HCT116 (cell line): Measurements from ENCODE around the gene FNDC3B. TPM values are rescaled to one million over a fixed set of nuclear protein-coding genes. Genes with fewer than 3 reads are reported as not detected.

Experiments
- ATAC-seq: fragments of 200-7000 bp; cut with Tn5 transposase; 2 replicates; pipeline ENCODE4 v1.9.1; 2020; ENCODE audit warnings: mild to moderate bottlenecking, moderate library complexity
- BruUV-seq: library from RNA; stranded (reverse); fragments of 400-500 nt; replicated peaks from 2 replicates; lab custom pipeline; 2021; lab: Mats Ljungman, UMichigan
- CTCF ChIA-PET: fragments of 300-600 bp; sonication (Branson Sonifier 250); formaldehyde crosslinking; loops from one replicate; lab custom pipeline; 2021; ENCODE audit warnings: antibody characterized with exemption; lab: Charles Lee
- POLR2A ChIA-PET: fragments of 300-600, 350-600 bp; sonication (Branson Sonifier 250); formaldehyde crosslinking; loops from one replicate; lab custom pipeline; 2021; ENCODE audit warnings: antibody characterized with exemption; lab: Charles Lee
- RAD21 ChIA-PET, 2 experiments: fragments of 300-600 bp; sonication (Branson Sonifier 250); formaldehyde crosslinking; loops; one replicate each; lab custom pipeline; 2023; ENCODE audit warnings: low total read pairs in 2 of 2; ENCODE audit not compliant: uncharacterized antibody in 2 of 2, unreplicated experiment in 2 of 2, low non-redundant PET in 1 of 2; lab: Charles Lee
- DNase-seq: peaks from one replicate; pipeline ENCODE4 v3.0.0-alpha.2; 2010; ENCODE audit warnings: low read depth, low spot score
- H2AFZ ChIP-seq: fragments of 200-600 bp; shearing (Covaris generic), sonication (generic); 2 replicates; pipeline ENCODE4 v1.6.1; 2017; ENCODE audit warnings: low read depth, mixed run types, mixed read lengths, antibody characterized with exemption, low read length; ENCODE audit not compliant: poor library complexity, severe bottlenecking
- H3K27ac ChIP-seq: 2 replicates; pipeline ENCODE4 v1.5.1; 2012; ENCODE audit warnings: low read depth, low read length
- H3K27me3 ChIP-seq: fragments of 200-600 bp; sonication (generic); 2 replicates; pipeline ENCODE4 v1.6.1; 2016; ENCODE audit warnings: mixed run types, low read length, mixed read lengths; ENCODE audit not compliant: insufficient read depth
- H3K36me3 ChIP-seq, 2 experiments: fragments of 200-500 bp in 1 of 2; fragments of 200-600 bp in 1 of 2; sonication (Bioruptor generic) in 1 of 2; sonication (generic) in 1 of 2; 2 replicates each; pipeline versions ENCODE4 v1.5.1 to v1.6.1; 2014 to 2016; ENCODE audit warnings: low read length in 2 of 2, inconsistent platforms in 1 of 2, mixed read lengths in 1 of 2, mixed run types in 1 of 2; ENCODE audit not compliant: insufficient read depth in 2 of 2, control insufficient read depth in 1 of 2
- H3K4me1 ChIP-seq, 2 experiments: fragments of 200-600 bp in 1 of 2; sonication (generic) in 1 of 2; 2 replicates each; pipeline versions ENCODE4 v1.5.1 to v1.6.1; 2012 to 2017; ENCODE audit warnings: low read length in 2 of 2, inconsistent platforms in 1 of 2, mild to moderate bottlenecking in 1 of 2, mixed read lengths in 1 of 2, mixed run types in 1 of 2, moderate library complexity in 1 of 2; ENCODE audit not compliant: insufficient read depth in 2 of 2, control insufficient read depth in 1 of 2
- H3K4me2 ChIP-seq: fragments of 200-600 bp; sonication (generic); 2 replicates; pipeline ENCODE4 v1.6.1; 2017; ENCODE audit warnings: mixed run types, low read length, mixed read lengths
- H3K4me3 ChIP-seq, 2 experiments: fragments of 200-600 bp in 1 of 2; sonication (generic) in 1 of 2; replicated peaks in 1 of 2; 2 replicates each; pipeline ENCODE4 v1.5.1; 2011 to 2016; ENCODE audit warnings: low read length in 2 of 2, control low read depth in 1 of 2, low read depth in 1 of 2, mild to moderate bottlenecking in 1 of 2, mixed read lengths in 1 of 2, mixed run types in 1 of 2
- H3K79me2 ChIP-seq: fragments of 200-600 bp; sonication (generic); 2 replicates; pipeline ENCODE4 v1.6.1; 2017; ENCODE audit warnings: mild to moderate bottlenecking, mixed run types, low read length, moderate library complexity, mixed read lengths; ENCODE audit not compliant: insufficient read depth
- H3K9ac ChIP-seq: fragments of 200-600 bp; sonication (generic); 2 replicates; pipeline ENCODE4 v1.6.1; 2016; ENCODE audit warnings: low read length, mixed read lengths
- H3K9me2 ChIP-seq: fragments of 200-600 bp; sonication (generic), shearing (Covaris generic); 2 replicates; pipeline ENCODE4 v1.6.1; 2017; ENCODE audit warnings: mixed run types, mild to moderate bottlenecking, moderate library complexity; ENCODE audit not compliant: insufficient read depth
- H3K9me3 ChIP-seq, 2 experiments: fragments of 200-500 bp in 1 of 2; fragments of 200-600 bp in 1 of 2; sonication (Bioruptor generic) in 1 of 2; sonication (generic) in 1 of 2; 2 replicates each; pipeline ENCODE4 v1.6.1; 2014 to 2017; ENCODE audit warnings: low read length in 2 of 2, mixed read lengths in 2 of 2, inconsistent platforms in 1 of 2, low read depth in 1 of 2, mild to moderate bottlenecking in 1 of 2, mixed run types in 1 of 2, moderate library complexity in 1 of 2; ENCODE audit not compliant: control insufficient read depth in 1 of 2, insufficient read depth in 1 of 2
- H4K20me1 ChIP-seq: fragments of 200-600 bp; sonication (generic), shearing (Covaris generic); 2 replicates; pipeline ENCODE4 v1.6.1; 2017; ENCODE audit warnings: mixed run types, mild to moderate bottlenecking, moderate library complexity; ENCODE audit not compliant: insufficient read depth
- CEBPB ChIP-seq: IDR thresholded peaks from 2 replicates; pipeline ENCODE4 v1.6.1; 2012; ENCODE audit warnings: low read depth
- EGR1 ChIP-seq: IDR thresholded peaks from 2 replicates; pipeline ENCODE4 v1.6.1; 2012; ENCODE audit warnings: low read depth
- ELF1 ChIP-seq: IDR thresholded peaks from 2 replicates; pipeline ENCODE4 v1.6.1; 2012; ENCODE audit warnings: low read depth, borderline replicate concordance
- EZH2 ChIP-seq: fragments of 200-600 bp; sonication (generic); IDR thresholded peaks from 2 replicates; pipeline ENCODE4 v1.6.1; 2017; ENCODE audit warnings: antibody characterized with exemption, mixed run types
- FOSL1 ChIP-seq: IDR thresholded peaks from 2 replicates; pipeline ENCODE4 v1.6.1; 2012; ENCODE audit warnings: low read depth
- JUND ChIP-seq: IDR thresholded peaks from 2 replicates; pipeline ENCODE4 v1.6.1; 2012
- SIN3A ChIP-seq: IDR thresholded peaks from 2 replicates; pipeline ENCODE4 v1.6.1; 2012; ENCODE audit warnings: low read depth
- SP1 ChIP-seq: IDR thresholded peaks from 2 replicates; pipeline ENCODE4 v1.6.1; 2012; ENCODE audit warnings: low read depth
- SRF ChIP-seq: IDR thresholded peaks from 2 replicates; pipeline ENCODE4 v1.6.1; 2012; ENCODE audit warnings: low read depth
- TCF7L2 ChIP-seq: IDR thresholded peaks from 2 replicates; pipeline ENCODE4 v1.7.0; 2011; ENCODE audit warnings: borderline replicate concordance, inconsistent platforms; ENCODE audit not compliant: insufficient read depth, insufficient read length; ENCODE audit errors: extremely low read depth
- YY1 ChIP-seq: IDR thresholded peaks from 2 replicates; pipeline ENCODE4 v1.6.1; 2011; ENCODE audit warnings: low read length, low read depth, moderate library complexity, mild to moderate bottlenecking; ENCODE audit not compliant: insufficient replicate concordance; ENCODE audit errors: extremely low read depth
- ZFX ChIP-seq: fragments of 450-650 bp; IDR thresholded peaks from 2 replicates; pipeline ENCODE4 v1.6.1; 2017
- ZNF274 ChIP-seq: fragments of 200-500 bp; sonication (Bioruptor generic); IDR thresholded peaks from 2 replicates; pipeline ENCODE4 v1.6.1; 2014; ENCODE audit warnings: mild to moderate bottlenecking, low read depth, low read length, inconsistent platforms
- intact Hi-C: fragments of 100-400 bp; cut with micrococcal nuclease; formaldehyde crosslinking; loops from 2 replicates; pipeline ENCODE4 v1.10.0; 2022
- total RNA-seq: library from RNA; stranded (reverse); gene quantifications from one replicate; pipeline ENCODE4 v1.2.1, GENCODE V29; 2021; ENCODE audit not compliant: unreplicated experiment
- TF ChIP-seq, protein P1 (sequence below): IDR thresholded peaks from 2 replicates; pipeline ENCODE4 v1.6.1; 2012
- TF ChIP-seq, protein P2 (sequence below): IDR thresholded peaks from 2 replicates; pipeline ENCODE4 v1.6.1; 2012; ENCODE audit warnings: low read depth
- TF ChIP-seq, protein P3 (sequence below): IDR thresholded peaks from 2 replicates; pipeline ENCODE4 v1.6.1; 2011; ENCODE audit warnings: mild to moderate bottlenecking, low read length, moderate library complexity; ENCODE audit not compliant: insufficient replicate concordance; ENCODE audit errors: extremely low read depth
- TF ChIP-seq, protein P4 (sequence below): IDR thresholded peaks from 2 replicates; pipeline ENCODE4 v1.6.1; 2012

Gene FNDC3B
- total RNA-seq, 1 experiment from 2014 or later: 45.7 TPM

DNA sequence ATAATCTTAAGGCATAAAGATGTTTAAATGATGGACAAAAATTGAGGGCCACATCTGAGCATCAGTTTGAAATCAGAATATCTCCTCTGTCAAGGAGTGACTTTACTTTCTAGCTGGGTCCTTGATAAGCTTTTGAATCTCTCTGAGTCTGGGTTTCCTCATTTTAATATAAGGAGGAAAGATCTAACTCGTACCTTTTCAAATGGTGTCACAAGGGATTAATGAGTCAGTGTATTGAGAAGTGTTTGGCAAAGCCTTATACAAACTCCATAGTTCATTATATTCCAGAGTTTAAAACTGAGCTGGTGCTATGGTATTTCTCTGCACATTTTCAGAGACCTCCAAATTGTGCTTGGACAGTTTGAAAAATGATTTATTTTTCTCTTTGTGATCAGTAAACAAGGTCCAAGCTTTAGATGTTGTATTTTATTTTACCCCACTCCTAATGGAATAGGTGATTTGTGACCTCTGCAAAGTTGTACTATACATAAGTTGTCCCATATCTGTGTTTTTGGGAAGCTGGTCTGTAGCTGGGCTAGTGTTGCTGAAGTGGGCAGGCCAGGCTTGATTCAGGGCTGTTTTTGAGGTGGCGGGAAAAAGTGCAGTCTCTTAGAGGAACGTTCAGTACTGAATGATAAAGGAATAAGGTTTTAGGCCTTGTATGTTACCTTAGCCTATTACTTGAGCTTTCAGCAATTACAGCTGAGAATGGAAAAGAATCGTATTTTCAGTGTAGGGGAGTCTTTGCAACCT lies 5.6 kb downstream of the FNDC3B start:
- H3K9me2 ChIP-seq: no peaks in the 10 kb centered on the region
- no TSS peak for BruUV-seq
- H3K4me2 ChIP-seq: no peak overlapping the region
- no peaks in the 10 kb centered on the region for H3K27me3 ChIP-seq
- H2AFZ ChIP-seq: no peak overlapping the region
- H3K4me1 ChIP-seq: peaks cover 0 to 11% of the 10 kb centered on the region in 2 experiments; a peak in 3 of 4 replicates
- H3K27ac ChIP-seq: no peak overlapping the region
- intact Hi-C loops: no loop called here
- H3K9ac ChIP-seq: no peak overlapping the region
- TF ChIP-seq SIN3A: no peak
- no peak for TF ChIP-seq EZH2
- TF ChIP-seq, protein P1, sequence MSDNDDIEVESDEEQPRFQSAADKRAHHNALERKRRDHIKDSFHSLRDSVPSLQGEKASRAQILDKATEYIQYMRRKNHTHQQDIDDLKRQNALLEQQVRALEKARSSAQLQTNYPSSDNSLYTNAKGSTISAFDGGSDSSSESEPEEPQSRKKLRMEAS: no peak
- TF ChIP-seq, protein P2, sequence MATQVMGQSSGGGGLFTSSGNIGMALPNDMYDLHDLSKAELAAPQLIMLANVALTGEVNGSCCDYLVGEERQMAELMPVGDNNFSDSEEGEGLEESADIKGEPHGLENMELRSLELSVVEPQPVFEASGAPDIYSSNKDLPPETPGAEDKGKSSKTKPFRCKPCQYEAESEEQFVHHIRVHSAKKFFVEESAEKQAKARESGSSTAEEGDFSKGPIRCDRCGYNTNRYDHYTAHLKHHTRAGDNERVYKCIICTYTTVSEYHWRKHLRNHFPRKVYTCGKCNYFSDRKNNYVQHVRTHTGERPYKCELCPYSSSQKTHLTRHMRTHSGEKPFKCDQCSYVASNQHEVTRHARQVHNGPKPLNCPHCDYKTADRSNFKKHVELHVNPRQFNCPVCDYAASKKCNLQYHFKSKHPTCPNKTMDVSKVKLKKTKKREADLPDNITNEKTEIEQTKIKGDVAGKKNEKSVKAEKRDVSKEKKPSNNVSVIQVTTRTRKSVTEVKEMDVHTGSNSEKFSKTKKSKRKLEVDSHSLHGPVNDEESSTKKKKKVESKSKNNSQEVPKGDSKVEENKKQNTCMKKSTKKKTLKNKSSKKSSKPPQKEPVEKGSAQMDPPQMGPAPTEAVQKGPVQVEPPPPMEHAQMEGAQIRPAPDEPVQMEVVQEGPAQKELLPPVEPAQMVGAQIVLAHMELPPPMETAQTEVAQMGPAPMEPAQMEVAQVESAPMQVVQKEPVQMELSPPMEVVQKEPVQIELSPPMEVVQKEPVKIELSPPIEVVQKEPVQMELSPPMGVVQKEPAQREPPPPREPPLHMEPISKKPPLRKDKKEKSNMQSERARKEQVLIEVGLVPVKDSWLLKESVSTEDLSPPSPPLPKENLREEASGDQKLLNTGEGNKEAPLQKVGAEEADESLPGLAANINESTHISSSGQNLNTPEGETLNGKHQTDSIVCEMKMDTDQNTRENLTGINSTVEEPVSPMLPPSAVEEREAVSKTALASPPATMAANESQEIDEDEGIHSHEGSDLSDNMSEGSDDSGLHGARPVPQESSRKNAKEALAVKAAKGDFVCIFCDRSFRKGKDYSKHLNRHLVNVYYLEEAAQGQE: no peak
- TF ChIP-seq SRF: no peak
- no peak for TF ChIP-seq ZFX
- TF ChIP-seq TCF7L2: no peak
- no peak for TF ChIP-seq JUND
- no peak for TF ChIP-seq ZNF274
- TF ChIP-seq, protein P3, sequence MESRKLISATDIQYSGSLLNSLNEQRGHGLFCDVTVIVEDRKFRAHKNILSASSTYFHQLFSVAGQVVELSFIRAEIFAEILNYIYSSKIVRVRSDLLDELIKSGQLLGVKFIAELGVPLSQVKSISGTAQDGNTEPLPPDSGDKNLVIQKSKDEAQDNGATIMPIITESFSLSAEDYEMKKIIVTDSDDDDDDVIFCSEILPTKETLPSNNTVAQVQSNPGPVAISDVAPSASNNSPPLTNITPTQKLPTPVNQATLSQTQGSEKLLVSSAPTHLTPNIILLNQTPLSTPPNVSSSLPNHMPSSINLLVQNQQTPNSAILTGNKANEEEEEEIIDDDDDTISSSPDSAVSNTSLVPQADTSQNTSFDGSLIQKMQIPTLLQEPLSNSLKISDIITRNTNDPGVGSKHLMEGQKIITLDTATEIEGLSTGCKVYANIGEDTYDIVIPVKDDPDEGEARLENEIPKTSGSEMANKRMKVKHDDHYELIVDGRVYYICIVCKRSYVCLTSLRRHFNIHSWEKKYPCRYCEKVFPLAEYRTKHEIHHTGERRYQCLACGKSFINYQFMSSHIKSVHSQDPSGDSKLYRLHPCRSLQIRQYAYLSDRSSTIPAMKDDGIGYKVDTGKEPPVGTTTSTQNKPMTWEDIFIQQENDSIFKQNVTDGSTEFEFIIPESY: no peak
- TF ChIP-seq YY1: no peak
- TF ChIP-seq EGR1: no peak
- TF ChIP-seq SP1: no peak
- TF ChIP-seq FOSL1: no peak
- no peak for TF ChIP-seq CEBPB
- TF ChIP-seq ELF1: no peak
- TF ChIP-seq, protein P4, sequence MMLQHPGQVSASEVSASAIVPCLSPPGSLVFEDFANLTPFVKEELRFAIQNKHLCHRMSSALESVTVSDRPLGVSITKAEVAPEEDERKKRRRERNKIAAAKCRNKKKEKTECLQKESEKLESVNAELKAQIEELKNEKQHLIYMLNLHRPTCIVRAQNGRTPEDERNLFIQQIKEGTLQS: no peak
- TF ChIP-seq, all 23 proteins: peak for 0
- ChIA-PET RAD21 (no interaction called here), CTCF (no interaction called here), POLR2A (no interaction called here)
- Histone ChIP-seq H3K36me3 (no peaks in the 10 kb centered on the region), H4K20me1 (no peaks in the 10 kb centered on the region; the same call in 1 of the 2 replicates), H3K79me2 (peaks cover 90% of the 10 kb centered on the region), H3K9me3 (no peaks in the 10 kb centered on the region), H3K4me3 (no peak overlapping the region)
- ATAC-seq (no peak), DNase-seq (no peak)
